GM21825 (cell line): ENCODE data around the gene NTN1.
A peak's percentile ranks its signal among the peaks of the same experiment; 100 is the strongest.

Source experiments
- ATAC-seq: cut with Tn5 transposase; IDR thresholded peaks from one replicate; pipeline ENCODE4 v1.9.1; 2021; ENCODE audit warnings: mild to moderate bottlenecking, moderate library complexity; ENCODE audit not compliant: unreplicated experiment

NTN1 gene

DNA sequence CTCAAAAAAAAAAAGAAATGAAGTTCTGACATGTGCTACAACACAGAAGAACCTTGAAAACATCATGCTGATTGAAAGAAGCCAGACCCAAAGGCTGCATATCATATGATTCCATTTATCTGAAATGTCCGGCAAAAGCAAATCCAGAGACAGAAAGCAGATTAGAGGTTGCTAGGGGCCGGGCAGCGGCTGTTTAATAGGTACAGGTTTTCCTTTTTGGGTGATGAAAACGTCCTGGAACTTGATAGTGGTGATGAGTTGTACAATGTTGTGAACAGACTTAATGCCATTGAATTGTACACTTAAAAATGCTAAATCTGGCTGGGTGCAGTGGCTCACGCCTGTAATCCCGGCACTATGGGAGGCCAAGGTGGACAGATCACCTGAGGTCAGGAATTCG, 166.5 kb downstream of the NTN1 start:
- no peak for ATAC-seq

DNA sequence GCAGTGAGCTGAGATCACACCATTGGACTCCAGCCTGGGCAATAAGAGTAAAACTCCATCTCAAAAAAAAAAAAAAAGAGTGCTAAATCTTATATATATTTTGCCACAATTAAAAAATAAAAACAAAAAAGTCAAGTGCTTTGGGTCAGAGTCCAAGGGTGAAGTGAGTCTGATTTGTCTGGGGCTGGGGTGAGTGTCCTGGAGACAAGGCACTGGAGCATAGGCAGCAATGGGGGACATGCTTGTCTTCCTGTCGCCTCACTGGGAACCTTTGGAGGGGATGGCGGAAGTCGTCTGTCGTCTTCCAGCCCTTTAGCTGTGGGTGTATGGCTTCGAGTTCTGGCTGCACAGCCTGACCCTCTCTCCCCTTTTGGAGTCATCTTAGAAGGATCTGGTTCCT, 167.1 kb downstream of the NTN1 start:
- ATAC-seq: no peak

DNA sequence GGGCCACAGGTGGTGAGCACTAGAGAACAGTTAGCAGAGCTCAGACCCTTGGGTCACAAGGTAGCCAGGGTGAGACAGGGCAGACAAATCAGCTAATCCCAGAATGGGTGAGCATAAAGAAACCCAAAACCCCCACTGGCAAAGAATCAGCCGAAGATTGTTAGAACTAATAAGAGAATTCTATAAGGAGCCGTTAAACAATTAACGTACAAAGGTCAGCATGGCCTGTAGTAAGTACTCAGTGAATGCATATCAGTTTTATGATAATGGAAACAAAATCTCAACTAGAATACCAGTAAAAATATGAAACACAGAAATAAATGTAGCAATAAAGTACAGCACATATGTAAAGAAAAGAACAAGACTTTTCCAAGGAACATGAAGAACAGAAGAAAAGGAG, 168.6 kb downstream of the NTN1 start:
- no peak for ATAC-seq

DNA sequence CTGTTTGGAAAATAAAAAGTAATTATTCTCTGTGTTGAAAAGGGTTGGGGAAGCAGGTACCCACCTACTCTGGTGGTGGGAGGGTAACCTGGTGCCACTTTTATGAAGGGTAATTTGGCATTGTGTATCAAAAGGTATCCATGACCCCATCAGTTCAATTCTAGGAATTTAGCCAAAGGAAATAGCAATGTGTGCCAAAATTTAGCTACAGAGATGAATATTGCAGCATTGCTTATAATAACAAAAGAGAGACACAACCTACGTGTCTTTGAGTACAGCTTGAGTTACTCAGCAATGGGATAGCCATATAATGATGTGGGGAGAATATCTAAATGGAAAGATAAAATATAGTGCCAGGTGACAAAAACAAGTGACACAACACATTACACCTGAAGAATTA, 170.7 kb downstream of the NTN1 start:
- ATAC-seq: no peak

DNA sequence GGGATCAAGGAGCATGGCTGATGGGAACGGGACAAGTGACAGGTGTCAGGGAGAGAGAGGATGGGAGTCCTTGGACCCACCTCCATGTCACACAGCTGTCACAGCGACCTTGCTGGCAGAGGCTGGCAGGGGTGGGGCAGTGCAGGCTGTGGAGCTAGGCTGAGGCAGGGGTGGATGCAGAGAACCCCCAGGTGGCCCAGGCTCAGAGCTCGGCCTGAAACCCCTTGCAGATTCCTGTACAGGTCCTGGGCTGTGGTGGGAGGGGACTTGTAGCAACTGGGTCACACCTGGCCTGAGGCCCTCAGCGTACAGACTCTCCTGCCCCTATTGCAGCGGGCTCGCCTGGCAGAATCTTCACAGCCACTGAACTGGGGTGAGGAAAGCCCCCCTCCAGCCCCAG, 174.1 kb downstream of the NTN1 start:
- no peak for ATAC-seq

DNA sequence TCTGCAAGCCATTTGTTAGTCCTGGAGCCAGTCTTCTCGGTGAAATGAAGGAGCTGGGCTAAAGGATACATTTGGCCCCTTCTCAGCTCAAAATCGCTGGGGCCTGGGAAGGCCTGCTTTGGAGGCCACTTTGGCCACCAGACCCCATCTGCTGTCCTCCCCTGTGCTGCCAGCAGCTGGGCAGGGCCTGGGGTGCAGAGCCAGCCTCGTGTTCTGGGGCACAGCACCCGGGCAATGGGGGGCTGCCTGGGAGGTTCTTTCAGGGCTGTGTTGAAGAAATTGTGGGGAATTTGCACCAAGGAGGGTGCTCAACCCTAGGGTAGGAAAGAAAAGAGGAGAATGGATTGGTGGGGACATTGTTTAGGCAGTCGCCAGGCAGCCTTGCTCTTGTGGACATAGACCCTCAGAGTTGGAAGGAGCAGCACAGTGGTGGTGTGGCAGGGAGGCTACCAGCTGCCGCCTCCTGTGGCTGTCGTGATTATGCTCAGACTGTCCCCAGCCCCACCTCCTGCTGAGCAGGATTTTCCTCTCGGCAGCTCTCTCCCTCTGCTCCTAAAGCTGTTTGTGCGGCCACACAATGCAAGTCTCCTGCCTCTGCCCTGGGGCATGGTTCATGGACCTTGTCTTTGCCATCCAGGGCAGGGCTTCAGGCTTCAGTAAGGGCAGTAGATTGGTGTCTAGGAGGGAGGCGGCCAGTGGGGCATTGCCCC, 174.8 kb downstream of the NTN1 start:
- ATAC-seq: no peak

DNA sequence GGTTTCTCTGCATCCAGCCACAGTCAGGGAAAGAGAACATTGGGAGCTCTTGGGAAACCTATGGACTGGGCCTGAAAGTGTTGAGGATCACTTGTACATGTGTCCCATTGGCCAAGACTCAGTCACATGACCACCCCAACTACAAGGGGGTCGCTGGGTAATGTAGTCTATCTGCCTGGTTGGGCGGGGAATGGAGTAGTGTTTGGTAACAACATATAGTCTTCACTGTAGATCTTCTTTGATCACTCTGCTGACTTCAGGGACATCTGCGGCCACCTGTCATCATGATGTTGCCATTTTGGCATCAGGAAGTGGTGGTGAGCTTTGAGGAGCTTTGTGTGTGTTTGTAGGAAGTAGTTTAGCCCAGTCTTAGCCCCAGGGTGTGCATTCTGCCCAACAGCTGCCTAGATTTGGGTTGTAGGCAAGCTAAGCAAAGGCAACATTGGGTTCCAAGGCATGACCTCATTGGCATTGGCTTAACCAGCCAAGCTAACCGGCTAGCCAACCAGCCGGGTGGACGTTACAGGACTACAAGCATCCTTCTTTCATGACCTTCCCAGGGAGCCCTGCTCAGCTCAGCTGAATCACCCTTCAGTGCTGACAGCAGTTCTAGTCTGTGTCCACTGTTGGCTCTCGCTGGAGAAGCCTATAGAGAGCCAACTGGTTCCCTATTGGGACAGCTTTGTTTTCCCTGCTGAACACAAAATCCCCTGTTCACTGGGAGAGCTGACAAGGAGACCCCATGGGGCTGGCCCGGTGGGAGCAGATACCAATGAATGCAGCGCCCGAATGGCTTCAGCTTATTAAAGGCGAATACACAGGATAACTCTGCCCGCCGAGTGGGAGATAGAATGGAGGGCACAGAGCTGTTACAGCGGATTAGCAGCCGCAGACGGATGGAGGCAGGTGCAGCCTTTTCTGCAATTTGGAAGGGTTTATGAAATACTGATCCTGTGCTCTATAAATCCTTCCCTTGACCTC, 178.6 kb downstream of the NTN1 start:
- no peak for ATAC-seq

DNA sequence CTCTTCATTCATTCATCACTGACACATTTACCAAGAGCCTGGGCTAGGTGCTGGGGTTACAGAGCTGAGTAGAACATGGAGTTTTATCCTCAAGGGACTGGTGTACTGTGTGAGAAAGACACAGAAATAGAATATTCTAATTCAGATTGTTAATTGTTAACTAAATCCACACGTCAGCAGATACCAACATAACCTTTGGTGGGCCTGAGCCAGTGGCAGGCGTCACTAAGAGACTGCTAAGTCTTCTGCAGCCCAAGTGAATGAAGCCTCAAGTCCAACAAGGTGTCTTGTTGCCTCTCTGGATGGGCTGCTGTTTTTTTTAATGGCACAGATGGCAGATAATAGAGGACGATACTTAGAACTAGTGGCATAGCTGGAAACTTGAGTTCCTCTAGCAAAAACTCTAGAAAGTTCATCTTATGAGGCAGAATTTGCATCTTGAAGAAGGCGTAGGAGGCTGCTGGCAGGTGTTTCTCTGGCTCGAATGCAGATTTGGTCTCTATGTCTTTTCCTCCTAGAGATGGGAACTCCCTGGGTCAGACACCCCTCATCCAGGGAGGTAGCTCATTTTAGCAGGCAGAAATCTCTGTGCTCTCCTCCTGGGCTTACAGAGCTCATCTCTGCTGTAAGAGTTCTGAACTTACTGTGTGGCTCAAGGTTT, 179.5 kb downstream of the NTN1 start:
- peak; percentile 69 for ATAC-seq

DNA sequence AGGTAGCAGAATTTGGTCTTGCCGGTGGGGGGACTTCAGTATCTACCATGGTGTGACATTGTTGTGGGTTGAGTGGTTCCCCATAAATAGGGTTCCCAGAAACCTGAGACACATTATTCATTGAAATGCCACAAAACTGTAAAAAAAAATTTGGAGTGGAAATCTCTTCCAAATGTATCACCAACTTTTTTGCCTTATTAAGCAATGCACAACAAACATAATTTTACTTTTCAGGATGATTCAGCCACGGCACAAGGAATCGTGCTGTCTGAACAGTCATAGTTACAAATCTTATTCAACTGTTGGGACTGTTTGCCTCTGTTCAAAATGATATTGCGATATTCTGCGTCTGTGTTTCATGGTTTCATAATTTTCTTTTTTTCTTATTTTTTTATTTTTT, 181.2 kb downstream of the NTN1 start:
- ATAC-seq: no peak

DNA sequence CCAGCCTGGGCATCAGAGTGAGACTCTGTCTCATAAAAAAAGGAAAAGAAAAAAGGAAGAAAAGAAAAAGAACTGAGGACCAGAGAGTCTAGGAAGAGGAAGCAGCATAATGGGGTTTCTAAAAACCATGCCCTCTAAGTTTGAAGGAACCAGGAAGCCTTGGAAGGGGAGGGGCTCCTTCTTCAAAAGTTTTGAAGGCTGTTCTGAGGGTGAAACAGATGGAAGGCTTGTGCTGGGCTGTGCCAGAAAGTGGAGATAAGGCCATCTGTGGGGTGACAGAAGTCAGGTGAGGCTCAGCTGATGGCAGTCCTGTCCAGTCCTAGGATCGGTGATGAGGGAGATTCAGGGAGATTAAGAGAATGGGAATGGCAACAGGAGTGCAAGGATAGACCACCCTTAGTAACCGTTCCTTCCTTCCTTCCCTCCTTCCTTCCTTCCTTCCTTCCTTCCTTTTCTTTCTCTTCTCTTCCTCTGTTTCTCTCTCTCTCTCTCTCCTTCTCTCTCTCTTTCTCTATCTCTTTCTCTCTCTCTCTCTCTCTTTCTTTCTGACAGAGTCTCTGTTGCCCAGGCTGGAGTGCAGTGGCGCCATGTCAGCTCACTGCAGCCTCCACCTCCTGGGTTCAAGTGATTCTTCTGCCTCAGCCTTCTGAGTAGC, 182.6 kb downstream of the NTN1 start:
- ATAC-seq: no peak

DNA sequence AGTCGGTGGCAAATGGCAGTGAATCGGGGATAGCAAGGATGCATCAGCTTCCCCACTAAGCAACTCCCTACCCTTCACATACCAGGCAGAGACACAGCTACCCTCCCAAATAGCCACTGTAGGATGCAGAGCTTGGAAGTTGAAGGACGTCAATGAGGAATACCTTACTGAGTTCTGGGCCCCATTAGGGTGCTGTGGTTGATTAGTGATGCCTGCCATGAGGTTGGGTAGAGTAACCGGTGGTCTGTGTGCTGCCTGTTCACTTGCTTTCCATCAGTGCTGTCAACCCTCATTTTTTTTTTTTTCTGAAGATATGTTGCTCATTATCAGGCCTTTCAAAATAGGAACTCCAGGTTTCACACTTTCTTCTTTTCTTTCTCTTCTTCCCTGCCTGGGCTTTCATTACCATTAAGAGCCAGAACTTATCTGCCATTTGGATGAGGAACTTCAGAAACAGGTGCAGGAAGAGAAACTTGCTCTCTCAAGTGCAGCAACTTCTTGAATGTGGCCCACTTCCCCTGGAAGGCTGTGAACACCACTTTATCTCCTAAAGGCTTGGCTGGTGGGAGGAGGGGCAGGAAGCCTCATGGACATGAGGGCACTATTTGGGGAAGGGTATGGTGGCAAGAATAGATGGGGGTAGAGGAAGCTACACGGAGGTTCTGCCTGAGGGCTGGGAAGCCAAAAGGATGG, 183.5 kb downstream of the NTN1 start:
- no peak for ATAC-seq

DNA sequence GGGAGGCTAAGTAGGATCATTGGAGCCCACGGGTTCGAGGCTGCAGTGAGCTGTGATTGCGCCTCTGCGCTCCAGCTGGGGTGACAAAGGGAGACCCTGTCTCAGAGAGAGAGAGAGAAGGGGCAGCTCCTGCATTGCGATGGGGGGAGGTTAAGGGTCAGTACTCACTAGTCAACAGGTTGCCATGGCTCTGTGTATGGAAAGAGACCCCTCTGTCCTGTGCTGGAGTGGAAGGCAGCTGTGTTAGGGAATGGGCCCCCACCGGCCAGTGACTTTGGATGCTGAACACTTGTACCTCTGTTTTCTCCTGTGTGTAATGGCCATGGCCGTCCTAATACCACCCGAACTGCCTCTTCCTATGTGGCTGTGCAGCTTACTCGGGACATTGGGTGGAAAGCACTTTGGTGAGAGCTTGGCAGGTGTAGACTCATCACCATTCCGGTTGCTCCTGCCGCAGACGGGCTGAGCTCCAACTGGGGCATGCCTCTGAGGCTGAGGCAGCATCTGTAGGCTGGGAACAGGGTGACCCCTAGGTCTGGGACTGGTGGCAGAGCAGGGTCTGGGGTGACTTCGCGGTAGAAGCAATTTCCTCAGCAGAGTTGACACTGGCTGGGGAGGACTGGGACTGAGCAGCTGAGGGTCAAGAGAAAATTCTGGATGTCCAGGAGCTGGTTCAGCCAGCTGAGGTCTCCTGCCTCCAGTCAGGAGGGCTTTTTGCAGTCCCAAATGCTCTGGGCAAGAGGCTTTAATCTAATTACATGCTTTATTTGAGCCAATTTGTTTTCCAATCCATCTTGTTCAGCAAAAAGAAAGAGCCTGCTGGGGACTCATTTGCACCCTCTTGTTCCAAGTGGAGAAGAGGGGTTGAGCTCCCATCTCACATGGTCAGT, 184.5 kb downstream of the NTN1 start:
- ATAC-seq: no peak

DNA sequence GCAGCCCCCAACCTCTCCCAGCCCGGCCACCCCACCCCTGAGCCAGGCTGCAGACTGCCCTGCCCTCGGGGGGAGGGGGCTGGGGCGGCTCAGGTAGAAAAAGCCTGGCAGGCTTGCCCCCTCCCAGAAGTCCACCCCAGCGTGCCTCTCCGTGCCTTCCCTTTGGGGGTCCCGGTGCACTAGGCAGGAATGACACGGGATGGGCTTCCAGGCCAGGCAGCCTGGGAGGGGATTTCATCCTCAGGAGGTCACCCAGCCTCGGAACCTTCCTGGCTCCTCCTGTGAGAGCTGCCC, 185.0 kb downstream of the NTN1 start:
- ATAC-seq: no peak

DNA sequence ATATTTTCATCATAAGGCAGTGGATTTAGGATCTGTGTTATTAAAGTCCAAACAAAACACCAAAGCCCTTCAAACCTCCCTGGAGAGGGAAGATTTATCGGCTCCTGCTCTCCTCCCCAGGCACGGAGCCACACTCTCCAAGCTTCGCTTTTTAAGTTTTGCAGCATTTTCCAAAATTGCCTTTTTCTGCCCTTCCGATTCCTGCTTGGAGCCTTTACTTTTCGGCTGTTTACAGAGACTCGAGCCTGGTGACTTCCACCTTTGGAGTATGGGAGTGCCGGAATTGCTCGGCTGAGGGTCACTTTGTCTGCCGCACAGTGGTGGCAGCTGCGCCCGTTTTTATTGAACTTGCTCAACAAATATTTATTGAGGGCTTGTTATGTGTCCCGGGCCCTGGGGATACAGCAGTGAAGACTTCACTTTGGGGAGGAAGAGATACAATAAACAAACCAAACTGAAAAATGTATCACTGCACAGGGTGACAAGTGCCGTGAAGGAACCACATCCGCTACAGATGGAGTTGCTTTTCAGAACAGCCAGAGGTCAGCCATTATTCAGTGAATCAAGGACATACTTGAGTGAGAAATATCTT, 185.5 kb downstream of the NTN1 start:
- ATAC-seq: no peak

DNA sequence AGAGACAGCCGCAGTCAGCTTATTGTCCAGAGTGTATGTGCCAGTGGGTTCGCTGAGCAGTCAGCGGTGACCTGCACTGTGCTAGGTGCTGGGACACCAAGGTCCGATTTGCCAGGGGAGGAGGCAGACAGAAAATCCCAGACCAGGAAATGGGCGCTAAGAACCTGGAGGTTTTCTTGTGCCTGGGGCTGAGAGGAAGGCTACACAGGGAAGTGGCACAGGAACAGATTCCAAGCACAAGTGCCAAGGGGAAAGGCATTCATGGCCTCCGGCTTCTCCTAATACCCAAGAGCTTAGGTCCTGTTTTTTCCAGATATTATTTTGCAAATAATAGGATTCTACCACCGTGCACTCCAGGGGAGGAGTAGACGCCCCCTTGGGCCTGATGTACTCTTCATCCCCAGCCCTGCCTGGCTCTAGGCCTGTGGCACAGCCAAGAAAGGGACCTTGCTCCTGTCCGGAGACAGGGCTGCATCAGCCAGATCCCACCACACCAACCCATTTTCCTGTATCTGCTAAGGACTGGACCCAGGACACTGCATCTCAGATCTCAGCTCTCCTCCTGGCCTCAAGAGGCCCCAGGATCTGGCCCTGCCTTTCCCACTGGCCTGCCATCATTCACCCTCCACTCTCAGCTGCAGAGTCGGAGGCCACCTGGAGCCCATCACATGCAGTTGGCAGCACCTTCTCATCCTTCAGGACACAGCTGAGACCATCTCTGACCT, 187.2 kb downstream of the NTN1 start:
- no peak for ATAC-seq

DNA sequence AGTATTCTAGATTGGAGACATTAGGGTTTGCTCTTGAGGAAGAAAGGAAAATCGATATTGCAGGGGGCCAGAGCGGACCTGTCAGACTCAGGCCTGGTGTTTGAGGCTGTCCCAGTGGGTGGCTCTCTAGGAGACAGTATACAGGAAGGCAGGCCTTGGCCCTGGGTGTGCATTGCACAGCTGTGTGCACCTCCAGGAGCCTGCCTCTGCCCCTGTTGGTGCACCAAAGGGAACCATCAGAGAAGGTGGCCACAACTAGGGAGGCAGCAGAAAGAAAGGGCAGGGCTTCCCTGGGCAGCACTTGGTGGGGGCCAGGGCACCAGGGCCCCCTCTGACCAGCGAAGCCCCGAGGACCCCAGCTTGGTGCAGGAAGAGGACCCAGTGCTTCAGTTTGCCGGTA, 188.0 kb downstream of the NTN1 start:
- ATAC-seq: no peak

DNA sequence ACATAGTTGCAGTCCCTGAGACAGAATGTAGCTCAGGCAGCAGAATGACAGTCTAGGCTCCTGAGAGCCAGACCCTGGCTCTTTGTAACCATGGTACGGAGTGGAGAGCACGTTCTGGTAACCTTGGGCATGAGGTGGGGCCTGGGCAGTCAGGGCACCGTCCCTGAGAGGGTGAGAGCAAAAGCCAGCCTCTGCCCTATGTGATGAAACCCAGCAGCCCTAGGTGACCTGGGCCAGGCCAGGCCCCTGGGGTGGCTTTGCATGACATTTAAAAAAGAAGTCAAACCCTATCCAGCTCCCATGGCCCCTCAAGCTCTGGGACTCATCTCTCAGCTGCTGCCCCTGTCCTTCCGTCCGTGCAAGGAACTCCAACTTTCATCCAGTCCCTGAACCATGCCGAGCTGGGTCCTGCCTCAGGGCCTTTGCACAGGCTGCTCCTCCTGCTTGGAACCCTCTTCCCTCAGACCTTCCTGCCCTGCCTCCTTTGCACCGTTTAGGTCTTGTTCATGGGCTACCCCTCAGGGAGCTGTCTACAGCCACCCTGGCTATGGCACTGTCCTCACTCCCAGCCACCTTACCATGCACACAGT, 188.6 kb downstream of the NTN1 start:
- no peak for ATAC-seq

DNA sequence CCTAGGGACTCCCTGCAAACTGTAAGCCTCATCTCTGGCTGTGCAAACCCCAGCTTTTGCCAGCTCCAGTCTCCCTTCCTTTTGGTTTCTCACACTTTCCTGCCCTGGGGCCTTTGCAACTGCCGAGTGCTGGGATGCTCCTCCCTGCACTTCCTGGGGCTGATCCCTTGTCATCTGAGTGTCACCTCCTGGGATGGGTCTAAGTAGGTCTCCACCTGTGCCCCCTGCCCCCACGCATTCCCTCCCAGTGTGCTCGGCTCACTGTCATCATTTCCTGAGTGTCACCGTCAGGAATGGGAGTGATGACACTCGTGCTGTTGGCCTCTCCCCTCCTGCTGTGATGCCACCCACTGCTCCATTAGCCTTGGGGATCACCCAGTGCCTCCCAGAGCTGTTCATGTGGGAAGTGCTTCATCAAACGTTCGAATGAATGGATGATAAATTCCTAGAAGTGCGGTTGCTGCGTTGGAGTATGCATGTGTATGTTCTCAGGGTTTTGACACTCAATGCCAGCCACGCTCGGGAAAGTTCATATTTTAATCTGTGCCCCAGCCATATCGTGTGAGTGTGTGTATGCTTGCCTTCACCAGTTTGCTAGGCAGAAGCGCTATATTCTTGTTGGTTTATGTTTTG, 189.9 kb downstream of the NTN1 start:
- no peak for ATAC-seq
